GM12892 (cell line): ENCODE results near the gene QRICH1.

ENCODE experiments used
- POLR2A ChIP-seq: IDR thresholded peaks from 2 replicates; pipeline ENCODE4 v1.6.1; 2011; ENCODE audit warnings: low read depth, low read length, control low read depth
- POLR2AphosphoS5 ChIP-seq: IDR thresholded peaks from 2 replicates; pipeline ENCODE4 v1.6.1; 2011; ENCODE audit warnings: low read depth, low read length, control low read depth
- TAF1 ChIP-seq: IDR thresholded peaks from 2 replicates; pipeline ENCODE4 v1.6.1; 2011; ENCODE audit warnings: low read depth, mild to moderate bottlenecking, control low read depth, low read length, borderline replicate concordance

- TF ChIP-seq POLR2A, result peak; percentile 87
- peak; percentile 89 for TF ChIP-seq POLR2AphosphoS5
- peak; percentile 97 for TF ChIP-seq TAF1
Observed at GRCh38 chr3:49104427-49105291, 10.8 kb upstream of the QRICH1 start, which contains the start of gene QARS1.
